ENCODE results near the gene TEAD1. TPM values are rescaled to one million over a fixed set of nuclear protein-coding genes. Genes with fewer than 3 reads are reported as not detected.

Gene TEAD1
- total RNA-seq, 2 experiments from 2014 or later = 0.12 to 0.15 TPM

- no peak for DNase-seq
- Mint-ChIP-seq H3K4me3 (no peak overlapping the region), H3K36me3 (ENCODE audit: low read depth) (no peaks in the 10 kb centered on the region), H3K27me3 (peaks cover 69% of the 10 kb centered on the region), H3K4me1 (peaks cover 11% of the 10 kb centered on the region), H3K27ac (no peak overlapping the region), H3K9me3 (no peaks in the 10 kb centered on the region)
- POLR2A ChIA-PET = no interaction called here
- CTCF ChIA-PET = no interaction called here
Observed at GRCh38 chr11:12832480-12833224, 158.4 kb downstream of the TEAD1 start.

- no peak overlapping the region for H3K27ac Mint-ChIP-seq
- CTCF ChIA-PET = interaction anchor here (0.6 kb wide), 1 partner anchor 704 kb away, joined by 3 read pairs; no protein-coding TSS in a partner anchor
- peaks cover 11% of the 10 kb centered on the region for H3K4me1 Mint-ChIP-seq
- no peak for DNase-seq
- H3K36me3 Mint-ChIP-seq (ENCODE audit: low read depth) = no peaks in the 10 kb centered on the region
- peaks cover 54% of the 10 kb centered on the region for H3K27me3 Mint-ChIP-seq
- H3K4me3 Mint-ChIP-seq = no peak overlapping the region
- POLR2A ChIA-PET = no interaction called here
- H3K9me3 Mint-ChIP-seq = no peaks in the 10 kb centered on the region
Observed at GRCh38 chr11:12834166-12834565, 159.9 kb downstream of the TEAD1 start.

- DNase-seq = no peak
- H3K36me3 Mint-ChIP-seq (ENCODE audit: low read depth) = no peaks in the 10 kb centered on the region
- H3K27ac Mint-ChIP-seq = no peak overlapping the region
- H3K4me1 Mint-ChIP-seq = peaks cover 10% of the 10 kb centered on the region
- peaks cover 52% of the 10 kb centered on the region for H3K27me3 Mint-ChIP-seq
- POLR2A ChIA-PET = no interaction called here
- H3K4me3 Mint-ChIP-seq = no peak overlapping the region
- no peaks in the 10 kb centered on the region for H3K9me3 Mint-ChIP-seq
- CTCF ChIA-PET = interaction anchor here (0.6 to 0.8 kb wide), 2 partner anchors 47 to 166 kb away, joined by 3 to 4 read pairs; no protein-coding TSS in a partner anchor
Observed at GRCh38 chr11:12834630-12835029, 160.4 kb downstream of the TEAD1 start.

- ChIA-PET CTCF (interaction anchor here (0.6 to 0.8 kb wide), 2 partner anchors 48 to 167 kb away, joined by 3 to 4 read pairs; no protein-coding TSS in a partner anchor), POLR2A (no interaction called here)
- Mint-ChIP-seq H3K27me3 (peaks cover 47% of the 10 kb centered on the region), H3K4me1 (peaks cover 10% of the 10 kb centered on the region), H3K36me3 (ENCODE audit: low read depth) (no peaks in the 10 kb centered on the region), H3K9me3 (no peaks in the 10 kb centered on the region), H3K27ac (no peak overlapping the region), H3K4me3 (no peak overlapping the region)
- no peak for DNase-seq
Observed at GRCh38 chr11:12835286-12835685, 161.1 kb downstream of the TEAD1 start.

- ChIA-PET CTCF (no interaction called here), POLR2A (no interaction called here)
- Mint-ChIP-seq H3K4me1 (peaks cover 19% of the 10 kb centered on the region), H3K4me3 (no peak overlapping the region), H3K27me3 (peaks cover 37% of the 10 kb centered on the region), H3K9me3 (no peaks in the 10 kb centered on the region), H3K27ac (no peak overlapping the region), H3K36me3 (ENCODE audit: low read depth) (no peaks in the 10 kb centered on the region)
- no peak for DNase-seq
Observed at GRCh38 chr11:12838463-12839123, 164.4 kb downstream of the TEAD1 start.

GRCh38 chr11:12840871-12841660, 166.8 kb downstream of the TEAD1 start:
- peaks cover 19% of the 10 kb centered on the region for H3K4me1 Mint-ChIP-seq
- no peak overlapping the region for H3K27ac Mint-ChIP-seq
- no peak for DNase-seq
- peaks cover 22% of the 10 kb centered on the region for H3K27me3 Mint-ChIP-seq
- no peaks in the 10 kb centered on the region for H3K9me3 Mint-ChIP-seq
- H3K4me3 Mint-ChIP-seq = no peak overlapping the region
- POLR2A ChIA-PET = no interaction called here
- no peaks in the 10 kb centered on the region for H3K36me3 Mint-ChIP-seq (ENCODE audit: low read depth)
- CTCF ChIA-PET = interaction anchor here (0.7 to 1.3 kb wide), 2 partner anchors 10 to 160 kb away, joined by 3 read pairs; no protein-coding TSS in a partner anchor

GRCh38 chr11:12841946-12842630, 167.9 kb downstream of the TEAD1 start:
- POLR2A ChIA-PET = no interaction called here
- H3K4me3 Mint-ChIP-seq = no peak overlapping the region
- H3K4me1 Mint-ChIP-seq = peaks cover 19% of the 10 kb centered on the region
- no peaks in the 10 kb centered on the region for H3K9me3 Mint-ChIP-seq
- H3K27ac Mint-ChIP-seq = no peak overlapping the region
- peaks cover 21% of the 10 kb centered on the region for H3K27me3 Mint-ChIP-seq
- CTCF ChIA-PET = interaction anchor here (0.7 to 1.4 kb wide), 4 partner anchors 11 to 161 kb away, joined by 3 read pairs; no protein-coding TSS in a partner anchor
- DNase-seq = no peak
- no peaks in the 10 kb centered on the region for H3K36me3 Mint-ChIP-seq (ENCODE audit: low read depth)

GRCh38 chr11:12842933-12843636, 168.9 kb downstream of the TEAD1 start:
- CTCF ChIA-PET = interaction anchor here (1.0 to 1.4 kb wide), 2 partner anchors 9 to 28 kb away, joined by 3 read pairs; no protein-coding TSS in a partner anchor
- peaks cover 20% of the 10 kb centered on the region for H3K27me3 Mint-ChIP-seq
- H3K36me3 Mint-ChIP-seq (ENCODE audit: low read depth) = no peaks in the 10 kb centered on the region
- POLR2A ChIA-PET = no interaction called here
- H3K4me1 Mint-ChIP-seq = peaks cover 17% of the 10 kb centered on the region
- H3K9me3 Mint-ChIP-seq = no peaks in the 10 kb centered on the region
- H3K4me3 Mint-ChIP-seq = no peak overlapping the region
- no peak overlapping the region for H3K27ac Mint-ChIP-seq
- no peak for DNase-seq

GRCh38 chr11:12845163-12845562, 170.9 kb downstream of the TEAD1 start:
- Mint-ChIP-seq H3K9me3 (no peaks in the 10 kb centered on the region), H3K27me3 (peaks cover 22% of the 10 kb centered on the region), H3K27ac (no peak overlapping the region), H3K4me1 (peaks cover 9% of the 10 kb centered on the region), H3K4me3 (no peak overlapping the region), H3K36me3 (ENCODE audit: low read depth) (no peaks in the 10 kb centered on the region)
- POLR2A ChIA-PET = no interaction called here
- CTCF ChIA-PET = interaction anchor here (0.9 to 1.2 kb wide), 2 partner anchors 35 to 484 kb away, joined by 3 read pairs; no protein-coding TSS in a partner anchor
- DNase-seq = no peak

- no peak for DNase-seq
- Mint-ChIP-seq H3K4me3 (no peak overlapping the region), H3K27ac (no peak overlapping the region), H3K9me3 (no peaks in the 10 kb centered on the region), H3K4me1 (peaks cover 9% of the 10 kb centered on the region), H3K27me3 (peaks cover 21% of the 10 kb centered on the region), H3K36me3 (ENCODE audit: low read depth) (no peaks in the 10 kb centered on the region)
- POLR2A ChIA-PET = no interaction called here
- CTCF ChIA-PET = interaction anchor here (0.6 to 1.2 kb wide), 3 partner anchors 34 to 485 kb away, joined by 3 read pairs; no protein-coding TSS in a partner anchor
Observed at GRCh38 chr11:12845739-12846358, 171.6 kb downstream of the TEAD1 start.

- no peak for DNase-seq
- Mint-ChIP-seq H3K36me3 (ENCODE audit: low read depth) (no peaks in the 10 kb centered on the region), H3K4me1 (peaks cover 14% of the 10 kb centered on the region), H3K27ac (no peak overlapping the region), H3K4me3 (no peak overlapping the region), H3K9me3 (peaks cover 1% of the 10 kb centered on the region), H3K27me3 (peaks cover 21% of the 10 kb centered on the region)
- ChIA-PET POLR2A (no interaction called here), CTCF (interaction anchor here (1.1 kb wide), 1 partner anchor 11 kb away, joined by 5 read pairs; no protein-coding TSS in a partner anchor)
Observed at GRCh38 chr11:12846786-12847615, 172.8 kb downstream of the TEAD1 start.

Measured in activated CD4-positive, alpha-beta T cell treated with anti-CD3 and anti-CD28 coated beads, Interleukin-2, amount 10 ng/mL, durations not matched to agents 7 days and 5 days (primary cell).